NCI-H2029 (cell line): ENCODE data around the gene OLA1.
"Not testable (repeated sequence)": the region's sequence is repeated elsewhere in the genome, so short reads cannot be mapped to it uniquely, and the experiment has no call there.

ENCODE experiments used
- DNase-seq: peaks from one replicate; lab custom pipeline; 2025; lab: John Stamatoyannopoulos, UW

The OLA1 gene

DNA sequence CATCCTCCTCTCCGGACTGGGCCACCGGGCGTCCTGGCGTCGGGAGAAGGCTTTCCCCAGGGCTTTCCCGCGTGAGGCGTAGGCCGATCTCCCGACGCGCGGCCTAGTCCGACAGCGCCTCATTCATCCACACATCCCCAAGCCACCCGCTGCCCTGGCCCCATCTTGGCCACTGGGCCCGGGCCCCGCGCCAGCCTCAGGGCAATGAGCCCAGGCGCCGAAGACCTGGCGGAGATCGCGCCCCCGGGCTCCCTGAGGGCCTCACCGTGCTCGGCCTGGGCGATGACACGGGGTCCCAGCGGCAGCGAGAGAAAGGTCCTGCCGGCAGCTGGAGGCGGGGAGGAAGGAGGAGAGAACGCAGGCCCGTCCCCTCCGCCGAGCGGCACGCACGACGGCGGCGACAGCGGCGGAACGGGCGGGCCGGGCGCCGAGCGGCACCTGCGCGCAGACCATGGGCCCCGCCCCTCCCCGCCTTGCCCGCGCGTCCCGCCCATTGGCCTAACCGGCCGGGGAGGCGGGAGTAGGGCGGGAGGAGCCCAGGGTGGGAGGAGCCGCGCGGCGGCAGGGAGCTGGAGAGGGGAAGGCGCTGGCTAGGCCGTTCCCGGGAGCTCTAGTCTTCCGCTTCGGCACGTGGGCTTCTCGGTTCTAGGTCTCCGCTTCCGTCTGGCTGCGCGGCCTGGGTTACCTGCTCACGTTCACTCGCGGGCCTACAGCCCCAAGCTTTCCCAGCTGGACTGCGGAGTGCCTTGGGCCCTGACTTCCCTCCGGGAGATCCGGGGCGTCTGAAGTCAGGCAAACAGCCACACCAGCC is at the start of gene OLA1:
OLA1 (minus strand) TSS at position 346 of the 811 bp plus-strand sequence. CDS start 1,717 bp downstream, outside the sequence.
- DNase-seq = peak; percentile 93

DNA sequence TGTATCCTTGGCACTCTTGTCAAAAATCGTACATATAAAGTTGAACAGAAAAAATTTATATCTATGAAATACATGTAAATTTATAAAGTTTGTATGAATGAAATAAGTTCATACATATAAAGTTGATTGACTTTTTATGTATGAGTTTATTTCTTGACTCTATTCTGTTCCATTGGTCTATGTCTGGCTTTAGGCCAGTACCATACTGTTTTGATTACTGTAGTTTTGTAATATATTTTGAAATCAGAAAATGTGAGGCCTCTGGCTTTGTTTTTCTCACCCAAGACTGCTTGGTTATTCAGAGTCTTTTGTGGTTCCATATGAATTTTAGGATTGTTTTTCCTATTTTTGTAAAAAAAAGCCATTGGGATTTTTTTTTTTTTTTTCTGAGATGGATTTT is 44.6 kb upstream of the OLA1 start:
- DNase-seq = no peak

DNA sequence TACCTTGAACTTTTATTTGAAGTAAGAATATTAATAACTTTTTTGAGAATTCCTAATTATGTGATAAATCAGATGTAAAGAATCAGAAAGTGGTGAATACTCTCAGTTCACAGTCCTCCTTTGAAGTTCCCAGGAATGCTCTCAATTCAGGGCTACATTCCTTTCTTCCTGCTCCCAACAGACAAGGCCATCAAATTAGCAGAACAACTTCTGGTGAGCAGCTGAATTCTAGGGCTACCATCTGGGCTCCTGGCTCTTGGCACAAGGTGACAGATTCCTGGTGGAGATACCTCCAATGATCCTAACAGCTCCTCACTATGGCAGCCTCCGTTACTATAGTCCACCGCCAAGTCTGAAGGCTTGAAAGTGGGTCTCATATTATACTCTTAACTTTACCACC is 37.8 kb upstream of the OLA1 start:
- no peak for DNase-seq

DNA sequence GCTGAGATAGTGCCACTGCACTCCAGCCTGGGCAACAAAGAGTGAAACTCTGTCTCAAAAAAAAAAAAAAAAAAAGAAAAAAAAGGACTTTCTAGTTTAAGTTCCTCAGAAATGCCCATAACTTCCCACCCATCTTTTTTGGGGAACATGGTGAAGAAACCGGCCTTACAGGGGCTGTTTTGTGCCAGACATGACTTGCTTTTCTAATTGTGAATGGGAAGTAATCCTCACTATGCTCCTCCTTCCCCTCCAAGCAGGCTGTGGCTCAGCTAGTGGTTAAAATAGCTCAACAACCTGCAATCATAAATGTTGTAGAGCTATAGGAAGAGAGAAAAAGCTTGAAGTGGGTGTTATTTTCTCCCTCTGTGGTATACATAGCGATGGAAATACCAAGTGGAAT is 34.1 kb upstream of the OLA1 start:
- DNase-seq = no peak

DNA sequence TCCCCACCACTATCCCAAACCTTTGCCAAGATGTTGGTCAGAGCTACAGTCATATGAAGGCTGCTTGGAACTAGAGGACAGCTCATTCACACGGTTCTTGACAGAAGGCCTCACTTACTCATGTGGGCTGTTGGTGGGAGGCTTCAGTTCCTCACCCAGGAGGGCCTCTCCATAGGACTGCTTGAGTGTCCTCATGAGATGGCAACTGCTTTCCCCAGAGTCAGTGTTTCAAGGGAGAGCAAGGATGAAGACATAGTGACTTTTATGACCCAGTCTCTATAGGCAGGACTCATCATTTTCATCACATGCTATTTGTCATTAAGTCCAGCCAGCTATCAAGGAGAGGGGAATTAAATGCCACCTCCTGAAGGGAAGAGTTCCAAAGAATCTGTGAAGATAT is 33.4 kb upstream of the OLA1 start:
- DNase-seq = no peak

DNA sequence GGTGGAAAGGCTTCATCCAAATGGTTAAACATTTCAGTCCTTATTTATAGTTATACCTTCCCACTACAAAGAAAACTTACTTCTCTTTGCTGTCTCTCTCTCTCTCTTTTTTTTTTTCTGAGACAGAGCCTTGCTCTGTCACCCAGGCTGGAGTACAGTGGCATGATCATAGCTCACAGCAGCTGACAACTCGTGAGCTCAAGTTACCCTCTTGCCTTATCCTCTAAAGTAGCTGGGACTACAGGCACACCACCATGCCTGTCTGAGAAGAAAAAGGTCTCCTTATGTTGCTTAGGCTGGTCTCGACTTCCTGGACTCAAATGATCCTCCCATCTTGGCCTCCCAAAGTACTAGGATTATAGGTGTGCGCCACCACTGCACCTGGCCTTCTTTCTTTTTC is 32.3 kb upstream of the OLA1 start:
- no peak for DNase-seq

DNA sequence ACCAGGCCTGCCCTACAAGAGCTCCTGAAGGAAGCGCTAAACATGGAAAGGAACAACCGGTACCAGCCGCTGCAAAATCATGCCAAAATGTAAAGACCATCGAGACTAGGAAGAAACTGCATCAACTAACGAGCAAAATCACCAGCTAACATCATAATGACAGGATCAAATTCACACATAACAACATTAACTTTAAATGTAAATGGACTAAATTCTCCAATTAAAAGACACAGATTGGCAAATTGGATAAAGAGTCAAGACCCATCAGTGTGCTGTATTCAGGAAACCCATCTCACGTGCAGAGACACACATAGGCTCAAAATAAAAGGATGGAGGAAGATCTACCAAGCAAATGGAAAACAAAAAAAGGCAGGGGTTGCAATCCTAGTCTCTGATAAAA is 21.9 kb upstream of the OLA1 start:
- not testable (repeated sequence) for DNase-seq

DNA sequence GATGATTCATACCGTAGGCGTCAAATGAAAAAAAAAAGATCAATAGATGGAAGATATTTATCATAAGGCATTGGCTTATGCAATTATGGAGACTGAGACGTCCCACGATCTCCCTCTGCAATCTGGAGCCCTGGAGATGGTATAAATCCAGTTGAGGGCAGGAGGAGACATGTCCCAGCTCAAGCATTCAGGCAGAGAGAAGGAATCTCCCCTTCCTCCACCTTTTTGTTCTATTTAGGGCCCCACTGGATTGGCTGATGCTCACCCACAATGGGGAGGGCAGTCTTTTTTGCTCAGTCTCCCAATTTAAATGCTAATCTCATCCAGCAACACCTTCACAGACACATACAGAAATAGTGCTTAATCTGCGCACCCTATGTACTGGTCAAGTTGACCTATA is 18.0 kb upstream of the OLA1 start:
- DNase-seq = no peak

DNA sequence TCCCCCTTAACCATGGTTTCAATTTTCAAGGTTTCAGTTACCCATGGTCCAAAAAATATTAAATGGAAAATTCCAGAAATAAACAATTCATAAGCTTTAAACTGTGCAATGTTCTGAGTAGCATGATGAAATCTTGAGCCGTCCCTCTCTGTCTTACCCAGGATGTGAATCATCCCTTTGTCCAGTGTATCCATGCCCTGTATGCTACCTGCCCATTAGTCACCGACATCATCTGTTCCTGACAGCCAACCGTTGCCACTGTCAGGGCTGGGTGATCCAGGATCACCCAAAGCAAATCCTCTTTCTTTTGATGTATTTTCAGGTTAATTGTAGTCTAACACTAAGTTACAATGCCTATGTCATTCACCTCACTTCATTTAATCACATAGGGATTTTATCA is 15.7 kb upstream of the OLA1 start:
- DNase-seq = no peak

DNA sequence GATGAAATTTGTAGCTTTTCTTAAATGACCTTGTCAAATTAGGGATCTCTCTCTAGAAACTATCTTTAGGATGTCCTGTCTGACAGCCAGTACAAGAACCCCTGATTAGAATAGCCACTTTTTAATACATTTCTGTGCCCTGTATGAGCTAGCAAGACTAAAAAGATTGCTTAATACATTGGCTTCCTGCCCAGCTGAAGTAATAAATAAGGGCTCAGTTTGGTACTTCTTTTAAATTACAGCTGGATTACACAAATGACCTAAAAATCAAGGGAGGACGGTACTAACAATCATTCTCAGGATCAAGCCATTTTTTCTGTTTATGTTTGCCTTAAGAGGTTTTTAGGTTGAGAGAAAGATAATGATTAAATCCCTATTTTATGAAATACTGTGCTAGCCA is 11.6 kb upstream of the OLA1 start:
- no peak for DNase-seq

DNA sequence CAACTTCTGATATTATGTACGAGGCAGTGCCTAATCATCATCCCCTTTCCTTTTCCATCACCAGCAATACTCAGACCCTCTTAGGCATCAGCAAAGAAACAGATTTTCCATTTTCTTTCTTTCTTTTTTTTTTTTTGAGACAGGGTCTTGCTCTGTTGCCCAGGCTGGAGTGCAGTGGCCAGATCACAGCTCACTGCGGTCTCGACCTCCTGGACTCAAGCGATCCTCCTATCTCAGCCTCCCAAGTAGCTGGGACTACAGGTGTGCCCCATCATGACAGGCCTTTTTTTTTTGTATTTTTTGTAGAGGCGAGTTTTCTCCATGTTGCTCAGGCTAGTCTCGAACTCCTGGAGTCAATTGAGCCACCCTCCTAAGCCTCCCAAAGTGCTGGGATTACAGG is 5.9 kb upstream of the OLA1 start:
- no peak for DNase-seq

DNA sequence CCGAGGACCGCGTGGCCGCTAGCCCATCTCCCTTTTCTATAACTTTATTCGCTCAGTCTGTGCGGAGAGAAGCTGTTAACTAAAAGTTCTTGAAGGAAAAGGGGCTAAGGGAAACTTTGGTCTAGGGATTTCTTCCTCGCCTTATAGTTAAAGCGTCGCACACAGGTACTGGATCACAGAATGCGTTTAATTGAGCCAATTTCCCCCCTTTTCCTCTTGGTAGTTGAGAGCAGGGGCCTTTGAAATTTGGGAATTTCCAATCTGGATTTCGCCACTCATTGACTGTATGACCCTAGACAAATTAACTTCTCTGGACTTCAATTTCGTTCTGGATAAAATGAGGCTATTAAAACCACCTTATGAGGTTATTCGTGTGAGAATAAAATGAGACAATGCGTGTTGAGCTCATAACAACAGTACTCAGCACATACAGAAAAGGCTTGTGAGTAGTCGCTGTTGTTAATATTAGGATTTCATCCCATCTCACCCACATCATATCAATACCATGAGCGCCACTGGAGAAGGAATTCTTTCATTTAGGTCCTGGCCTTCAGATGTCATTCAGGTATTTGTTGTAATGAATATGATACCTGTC is 763 bp upstream of the OLA1 start:
- DNase-seq = no peak

DNA sequence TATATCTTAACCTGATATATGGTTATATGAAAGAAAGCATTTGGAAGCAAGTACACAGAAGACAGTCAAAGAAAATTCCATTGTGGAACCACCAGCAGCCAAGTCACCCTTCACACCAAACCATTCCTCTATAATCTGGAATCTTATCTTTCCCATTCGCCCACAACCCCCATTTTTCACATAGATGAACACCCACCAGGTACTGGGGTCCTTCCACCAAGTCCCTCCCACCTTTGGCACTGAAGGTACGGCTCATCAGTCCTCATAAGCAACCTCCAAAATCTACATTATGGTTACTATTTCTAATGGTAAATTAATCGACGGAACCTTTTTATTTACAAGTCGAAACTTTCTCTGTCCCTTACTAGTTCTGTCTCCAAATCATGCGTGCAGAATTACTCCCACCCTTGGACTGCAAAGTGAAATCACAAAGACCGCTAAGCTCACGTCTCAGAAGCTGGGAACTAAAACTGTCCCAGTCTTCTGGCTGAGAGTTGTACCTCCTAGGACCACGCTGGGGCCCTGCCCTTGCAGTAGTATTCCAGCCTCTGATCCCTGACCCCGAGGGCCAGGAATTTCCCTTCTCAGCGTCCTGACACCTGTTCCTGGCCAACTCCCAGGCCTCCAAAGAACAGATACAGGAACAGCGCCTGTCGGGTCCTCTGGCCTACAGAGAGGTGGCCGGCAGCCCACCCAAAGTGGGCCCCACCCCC is 702 bp downstream of the OLA1 start:
- no peak for DNase-seq

DNA sequence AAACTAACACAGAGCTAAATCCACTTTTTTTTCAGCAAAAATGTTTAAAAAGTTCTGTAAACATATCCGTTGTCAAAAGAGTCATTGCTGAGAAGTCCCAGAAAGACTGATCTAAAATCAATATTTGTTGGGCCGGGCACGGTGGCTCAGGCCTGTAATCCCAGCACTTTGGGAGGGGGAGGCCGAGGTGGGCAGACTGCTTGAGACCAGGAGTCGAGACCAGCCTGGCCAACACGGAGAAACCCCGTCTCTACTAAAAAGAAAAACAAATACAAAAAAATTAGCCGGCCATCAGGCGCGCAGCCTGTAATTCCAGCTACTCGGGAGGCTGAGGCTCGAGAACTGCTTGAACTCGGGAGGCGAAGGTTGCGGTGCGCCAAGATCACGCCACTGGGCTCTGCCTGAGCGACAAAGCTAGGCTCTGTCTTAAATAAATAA is 1.4 kb downstream of the OLA1 start:
- DNase-seq = no peak

DNA sequence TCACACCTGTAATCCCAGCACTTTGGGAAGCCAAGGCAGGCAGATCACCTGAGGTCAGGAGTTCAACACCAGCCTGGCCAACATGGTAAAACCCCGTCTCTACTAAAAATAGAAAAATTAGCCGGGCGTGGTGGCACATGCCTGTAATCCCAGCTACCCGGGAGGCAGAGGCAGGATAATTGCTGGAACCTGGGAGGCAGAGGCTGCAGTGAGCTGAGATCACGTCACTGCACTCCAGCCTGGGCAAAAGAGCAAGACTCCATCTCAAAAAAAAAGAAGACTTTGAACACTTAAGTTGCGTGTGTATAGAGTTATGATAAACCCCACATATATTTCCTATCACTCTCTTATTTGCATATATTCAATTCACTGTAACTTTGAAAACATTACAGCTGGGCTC is 2.7 kb downstream of the OLA1 start:
- DNase-seq = not testable (repeated sequence)

DNA sequence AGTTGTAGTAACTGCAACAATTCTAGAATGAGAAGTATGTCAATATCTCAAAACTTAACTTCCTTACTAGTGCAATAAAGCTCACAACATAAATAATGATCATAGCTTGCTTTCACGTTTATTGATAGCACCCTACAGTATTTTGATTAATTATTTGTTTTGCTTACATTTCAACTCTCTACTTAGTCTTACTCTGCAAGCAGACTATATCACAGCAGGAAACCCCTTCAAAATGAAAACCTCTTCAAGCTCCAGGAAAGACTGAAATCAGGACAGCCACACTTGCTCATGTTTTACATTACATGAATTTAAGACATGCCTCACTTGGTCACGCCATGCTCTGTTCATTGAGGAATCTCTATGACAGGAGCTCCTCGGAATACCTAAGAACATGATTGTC is 3.3 kb downstream of the OLA1 start:
- no peak for DNase-seq

DNA sequence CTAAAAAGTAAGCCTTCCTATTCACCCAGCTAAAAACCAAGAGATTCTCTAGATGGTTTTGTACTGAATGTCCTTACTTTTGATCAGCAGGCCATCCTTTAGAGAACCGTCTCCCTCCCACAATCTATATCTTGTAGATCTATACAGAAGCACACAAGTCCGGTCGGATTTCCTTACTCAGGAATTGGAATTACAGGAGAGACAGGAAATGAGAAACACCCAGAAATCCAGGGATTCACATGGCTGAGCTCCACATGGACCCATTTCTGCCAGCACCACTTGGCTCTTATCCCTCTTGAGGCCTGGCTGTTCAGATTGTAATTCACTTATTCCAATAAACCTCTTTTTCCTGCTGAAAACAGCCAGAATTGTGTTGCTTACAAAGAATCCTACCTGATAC is 4.5 kb downstream of the OLA1 start:
- DNase-seq = no peak

DNA sequence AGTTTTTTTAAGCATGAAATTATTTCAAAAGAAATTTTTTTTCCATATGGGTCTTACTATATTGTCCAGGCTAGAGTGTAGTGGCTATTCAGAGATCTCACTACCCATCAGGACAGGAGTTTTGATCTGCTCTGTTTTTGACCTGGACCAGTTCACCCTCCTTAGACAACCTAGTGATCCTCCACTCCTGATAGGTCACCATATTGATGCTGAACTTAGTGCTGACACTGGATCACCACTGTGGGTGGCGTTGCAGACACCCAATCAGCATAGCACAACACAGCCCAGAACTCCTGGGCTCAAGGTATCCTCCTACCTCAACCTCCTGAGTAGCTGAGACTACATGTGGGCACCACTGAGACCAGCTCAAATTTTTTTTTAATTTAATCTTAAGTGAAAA is 8.2 kb downstream of the OLA1 start:
- no peak for DNase-seq

DNA sequence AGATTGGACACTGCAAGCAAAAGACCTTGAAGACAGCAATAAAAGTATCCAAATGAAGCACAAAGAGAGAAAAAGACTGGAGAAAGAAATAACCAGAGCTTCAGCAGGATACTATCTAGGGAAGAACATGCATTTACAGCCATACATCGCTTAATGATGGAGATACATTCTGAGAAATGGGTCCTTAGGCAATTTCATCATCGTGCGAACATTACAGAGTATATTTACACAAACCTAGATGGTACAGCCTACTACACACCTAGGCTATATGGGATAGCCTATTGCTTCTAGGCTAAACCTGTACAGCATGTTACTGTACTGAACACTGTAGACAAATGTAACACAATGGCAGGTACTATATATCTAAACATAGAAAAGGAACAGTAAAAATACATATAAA is 11.9 kb downstream of the OLA1 start:
- DNase-seq = no peak

DNA sequence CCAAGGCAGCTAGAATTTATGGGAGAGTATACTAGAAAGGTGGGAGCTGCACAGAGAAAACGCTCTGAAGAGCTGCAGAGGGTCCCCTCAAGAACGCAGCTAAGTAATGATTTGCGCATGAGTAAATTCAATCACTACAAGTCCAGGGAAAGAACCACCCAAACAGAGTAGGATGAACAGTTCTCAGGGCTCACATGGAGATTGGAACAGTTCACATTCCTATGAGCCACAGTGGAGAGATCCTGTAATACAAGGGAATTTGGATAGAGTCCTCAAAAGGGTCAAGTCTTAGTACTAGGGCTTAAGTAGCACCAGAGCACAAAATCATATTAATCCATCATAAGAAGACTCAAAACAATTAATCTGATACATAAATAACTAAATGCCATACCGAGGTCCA is 12.7 kb downstream of the OLA1 start:
- DNase-seq = no peak

DNA sequence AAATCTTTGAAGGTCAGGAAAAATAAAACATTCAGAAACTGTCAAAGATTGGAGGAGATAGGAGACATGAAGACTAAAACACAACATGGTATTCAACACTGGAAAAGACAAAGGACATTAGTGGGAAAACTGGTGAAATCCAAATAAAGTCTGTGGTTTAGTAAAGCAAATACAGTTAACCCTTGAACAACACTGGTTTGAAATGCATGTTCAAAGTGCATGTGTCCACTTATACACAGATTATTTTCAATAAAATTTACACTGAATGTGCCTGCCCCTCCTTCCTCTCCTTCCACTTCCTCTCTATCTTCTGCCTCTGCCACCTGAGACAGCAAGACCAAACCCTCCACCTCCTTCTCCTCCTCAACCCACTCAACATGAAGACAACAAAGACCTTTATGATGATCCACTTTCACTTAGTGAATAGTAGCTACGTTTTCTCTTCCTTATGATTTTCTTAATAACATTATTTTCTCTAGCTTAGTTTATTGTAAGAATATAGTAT is 14.5 kb downstream of the OLA1 start:
- DNase-seq = no peak

DNA sequence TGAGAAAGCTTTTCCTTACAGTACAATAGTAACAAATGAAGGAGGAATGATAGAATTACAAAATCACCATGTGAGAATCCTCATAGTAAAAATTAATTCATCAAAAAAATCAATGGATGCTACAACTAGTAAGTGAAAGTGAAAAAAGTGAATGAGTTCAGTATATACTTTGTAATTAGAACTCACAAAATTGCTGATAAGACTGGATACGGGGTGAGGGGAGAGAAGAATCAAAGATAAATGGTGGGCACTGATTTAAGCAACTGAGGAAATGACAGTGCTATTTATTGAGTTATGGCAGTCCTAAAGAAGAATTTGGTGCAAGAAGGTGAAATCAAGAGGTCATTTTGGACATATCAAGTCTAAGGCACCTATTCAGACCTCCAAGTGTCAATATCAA is 20.6 kb downstream of the OLA1 start:
- DNase-seq = no peak

DNA sequence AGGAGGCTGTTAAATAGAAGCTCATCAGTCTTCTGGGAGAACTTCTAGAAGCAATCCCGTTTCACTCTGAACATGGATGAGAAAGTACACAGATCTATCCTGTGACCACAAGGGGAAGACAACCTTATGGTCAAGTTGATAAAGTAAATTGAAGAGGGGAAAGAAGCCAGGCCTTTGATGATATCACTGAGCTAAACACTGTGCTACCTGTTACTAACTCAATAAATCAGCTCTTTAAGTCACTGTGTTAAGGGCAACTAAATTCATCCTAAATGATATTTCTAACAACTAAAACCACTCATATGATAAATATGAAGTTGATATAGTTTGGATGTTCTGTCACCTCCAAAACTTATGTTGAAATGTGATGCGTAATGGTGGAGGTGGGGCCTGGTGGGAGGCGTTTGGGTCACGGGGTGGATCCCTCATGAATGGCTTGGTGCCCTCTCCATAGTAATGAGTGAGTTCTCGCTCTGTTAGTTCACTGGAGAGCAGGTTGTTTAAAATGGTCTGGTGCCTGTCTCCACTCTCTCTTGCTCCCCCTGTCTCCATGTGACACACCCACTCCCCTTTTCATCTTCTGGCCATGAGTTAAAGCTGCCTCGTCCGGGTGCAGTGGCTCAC is 23.6 kb downstream of the OLA1 start:
- no peak for DNase-seq
